Tibial nerve (tissue), 4 donors: ENCODE data around the gene GNG12. TPM values are rescaled to one million over a fixed set of nuclear protein-coding genes. Genes with fewer than 3 reads are reported as not detected.

Source experiments
- DNase-seq, 2 donors: peaks; one replicate each; pipeline ENCODE4 v3.0.0-alpha.2; 2019; ENCODE audit warnings: low spot score in 2 of 2
- H3K27ac ChIP-seq, 4 donors: fragments of 200-600 bp; sonication (generic) in 3 of 4; one replicate each; pipeline ENCODE4 v1.5.1; 2017 to 2019; ENCODE audit warnings: mild to moderate bottlenecking in 1 of 4
- H3K27me3 ChIP-seq, 2 donors: fragments of 200-600 bp; sonication (generic) in 1 of 2; one replicate each; pipeline versions ENCODE4 v1.5.1 to v1.6.0; 2017 to 2019
- H3K36me3 ChIP-seq, 3 donors: fragments of 200-600 bp; sonication (generic); one replicate each; pipeline ENCODE4 v1.5.1; 2018 to 2019
- H3K4me1 ChIP-seq, 4 donors: fragments of 200-600 bp; sonication (generic) in 3 of 4; one replicate each; pipeline ENCODE4 v1.5.1; 2017 to 2019
- H3K4me3 ChIP-seq, 4 donors: fragments of 200-600 bp; sonication (generic) in 3 of 4; one replicate each; pipeline ENCODE4 v1.5.1; 2017 to 2019; ENCODE audit warnings: mild to moderate bottlenecking in 1 of 4, moderate library complexity in 1 of 4
- H3K9me3 ChIP-seq, 4 donors: fragments of 200-600 bp; sonication (generic) in 3 of 4; one replicate each; pipeline ENCODE4 v1.5.1; 2017 to 2019
- EP300 ChIP-seq, 2 donors: sonication (generic); formaldehyde crosslinking; IDR thresholded peaks; one replicate each; pipeline ENCODE4 v1.6.1; 2017; ENCODE audit warnings: antibody characterized with exemption in 2 of 2, mild to moderate bottlenecking in 1 of 2
- POLR2A ChIP-seq, 2 donors: fragments of 450-650 bp; IDR thresholded peaks; one replicate each; pipeline ENCODE4 v1.6.1; 2017; ENCODE audit warnings: antibody characterized with exemption in 2 of 2, mild to moderate bottlenecking in 2 of 2, moderate library complexity in 2 of 2
- WGBS, 2 donors: methylation state at CpG; one replicate each; pipeline ENCODE4 v1.1.5; 2018; 5-methylcytosine and 5-hydroxymethylcytosine counted together
- total RNA-seq, 4 donors: library from RNA; depleted of rRNA; stranded (reverse); fragments of >200 nt; gene quantifications; one replicate each; pipeline ENCODE4 v1.1.0, GENCODE V29; 2016
- TF ChIP-seq, protein P1 (sequence below), 5 experiments: fragments of 200-600 bp in 3 of 5; fragments of 450-650 bp in 2 of 5; sonication (generic) in 3 of 5; IDR thresholded peaks; one replicate each; pipeline ENCODE4 v1.5.1; 2016 to 2019; ENCODE audit warnings: antibody characterized with exemption in 5 of 5, mild to moderate bottlenecking in 3 of 5, moderate library complexity in 2 of 5

GNG12 gene
- total RNA-seq, 4 donors from 2014 or later = 55.9 to 71.8 (median 68.4) TPM

DNA sequence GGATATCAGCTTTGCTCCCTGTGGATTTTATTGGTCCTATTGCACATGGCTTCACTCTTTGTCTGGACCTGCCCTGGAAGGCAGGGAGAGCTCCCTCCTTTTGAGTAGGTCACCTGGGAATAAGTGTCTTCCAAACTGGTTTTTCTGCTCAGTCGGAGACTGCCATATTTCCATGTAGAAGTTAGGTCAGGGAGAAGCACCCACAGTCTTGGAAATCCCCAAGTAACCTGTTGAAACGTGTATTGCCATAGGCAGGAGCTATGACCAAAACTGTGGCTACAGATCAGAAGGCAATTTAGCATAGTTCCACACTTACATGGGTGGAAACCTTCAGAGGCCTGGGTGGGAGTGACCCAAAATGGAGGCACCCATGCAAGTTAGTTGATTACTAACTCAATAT is 3.5 kb upstream of the GNG12 start:
- Histone ChIP-seq H3K27me3 (no peaks in the 10 kb centered on the region), H3K9me3 (no peaks in the 10 kb centered on the region), H3K27ac (peak overlapping the region in 1 of 4 donors; percentile 56), H3K36me3 (no peaks in the 10 kb centered on the region), H3K4me3 (no peak overlapping the region), H3K4me1 (peaks cover 0 to 40% (median 7%) of the 10 kb centered on the region in 4 donors)
- DNase-seq = no peak
- TF ChIP-seq, protein P1, sequence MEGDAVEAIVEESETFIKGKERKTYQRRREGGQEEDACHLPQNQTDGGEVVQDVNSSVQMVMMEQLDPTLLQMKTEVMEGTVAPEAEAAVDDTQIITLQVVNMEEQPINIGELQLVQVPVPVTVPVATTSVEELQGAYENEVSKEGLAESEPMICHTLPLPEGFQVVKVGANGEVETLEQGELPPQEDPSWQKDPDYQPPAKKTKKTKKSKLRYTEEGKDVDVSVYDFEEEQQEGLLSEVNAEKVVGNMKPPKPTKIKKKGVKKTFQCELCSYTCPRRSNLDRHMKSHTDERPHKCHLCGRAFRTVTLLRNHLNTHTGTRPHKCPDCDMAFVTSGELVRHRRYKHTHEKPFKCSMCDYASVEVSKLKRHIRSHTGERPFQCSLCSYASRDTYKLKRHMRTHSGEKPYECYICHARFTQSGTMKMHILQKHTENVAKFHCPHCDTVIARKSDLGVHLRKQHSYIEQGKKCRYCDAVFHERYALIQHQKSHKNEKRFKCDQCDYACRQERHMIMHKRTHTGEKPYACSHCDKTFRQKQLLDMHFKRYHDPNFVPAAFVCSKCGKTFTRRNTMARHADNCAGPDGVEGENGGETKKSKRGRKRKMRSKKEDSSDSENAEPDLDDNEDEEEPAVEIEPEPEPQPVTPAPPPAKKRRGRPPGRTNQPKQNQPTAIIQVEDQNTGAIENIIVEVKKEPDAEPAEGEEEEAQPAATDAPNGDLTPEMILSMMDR (IDR thresholded peaks at IDR 0.05) = no peak
- TF ChIP-seq EP300 (IDR thresholded peaks at IDR 0.05) (no peak), POLR2A (IDR thresholded peaks at IDR 0.05) (no peak)
- WGBS, 2 donors = 94 to 100% methylated on average over 2 of the region's 2 CpGs

- no peak for DNase-seq
- TF ChIP-seq POLR2A (IDR thresholded peaks at IDR 0.05) = no peak
- TF ChIP-seq EP300 (IDR thresholded peaks at IDR 0.05) = no peak
- TF ChIP-seq, protein P1 (IDR thresholded peaks at IDR 0.05) = no peak
- Histone ChIP-seq H3K27ac (peak overlapping the region in 1 of 4 donors; percentile 56), H3K27me3 (no peaks in the 10 kb centered on the region), H3K36me3 (no peaks in the 10 kb centered on the region), H3K4me3 (no peak overlapping the region), H3K9me3 (no peaks in the 10 kb centered on the region), H3K4me1 (peaks cover 0 to 43% (median 7%) of the 10 kb centered on the region in 4 donors)
- 38 to 46% methylated on average over 3 of the region's 3 CpGs for WGBS, 2 donors
These were observed 2.6 kb upstream of the GNG12 start for GRCh38 chr1:67835663-67836452.

DNA sequence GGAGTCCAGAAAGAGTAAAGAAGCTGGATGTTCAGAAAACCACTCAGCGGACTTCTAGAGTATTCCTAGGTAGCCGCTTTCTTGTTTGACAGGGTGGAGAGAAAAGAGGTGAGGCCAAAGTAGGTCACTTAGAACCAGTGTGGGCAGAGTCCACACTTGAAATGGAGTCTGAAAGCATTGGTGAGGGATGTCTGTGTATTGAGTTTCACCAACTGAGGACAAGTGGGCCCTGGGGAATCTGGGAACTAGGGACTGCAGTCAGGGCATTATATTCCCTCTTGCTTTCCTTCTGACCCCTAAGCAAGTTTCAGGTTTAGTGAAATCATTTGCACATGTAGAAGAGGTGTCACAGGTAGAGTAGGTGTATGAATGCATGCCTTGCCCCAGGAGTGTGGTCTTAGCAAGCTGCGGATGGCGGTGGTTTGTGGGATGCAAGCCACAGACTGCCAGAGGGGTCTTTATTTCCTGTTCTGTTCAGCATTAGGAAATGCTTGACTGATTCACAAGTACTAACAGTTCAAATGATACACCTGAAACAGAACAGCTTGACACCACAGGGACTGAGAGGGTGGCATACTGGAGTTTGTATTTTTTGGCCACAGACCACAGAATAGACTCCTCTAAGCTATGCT is 1.1 kb upstream of the GNG12 start:
- Histone ChIP-seq H3K4me3 (no peak overlapping the region), H3K27me3 (no peaks in the 10 kb centered on the region), H3K9me3 (no peaks in the 10 kb centered on the region), H3K27ac (peak overlapping the region in 1 of 4 donors; percentile 94), H3K36me3 (no peaks in the 10 kb centered on the region), H3K4me1 (peaks cover 0 to 41% (median 2%) of the 10 kb centered on the region in 4 donors)
- TF ChIP-seq POLR2A (IDR thresholded peaks at IDR 0.05) (no peak), EP300 (IDR thresholded peaks at IDR 0.05) (no peak)
- TF ChIP-seq, protein P1 (IDR thresholded peaks at IDR 0.05) = no peak
- DNase-seq = no peak
- 91 to 92% methylated on average over 4 of the region's 4 CpGs for WGBS, 2 donors

DNA sequence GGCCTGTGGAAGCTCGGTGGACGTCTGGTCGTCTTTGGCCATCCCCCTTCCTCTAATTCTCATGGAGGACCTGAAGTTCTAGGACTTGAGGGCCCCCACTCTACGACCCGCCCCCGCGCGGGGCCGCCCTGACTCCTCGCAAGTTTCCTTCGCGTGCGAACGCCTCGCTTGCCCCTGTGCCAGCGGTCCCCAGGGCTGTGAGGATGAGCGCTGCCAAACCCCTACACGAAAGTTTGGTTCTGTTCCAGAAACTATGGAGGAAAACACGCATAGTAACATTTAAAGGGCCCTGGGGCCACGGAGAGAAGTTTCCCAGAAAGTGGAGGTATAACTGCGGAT is 304 bp upstream of the GNG12 start:
- 6 to 14% methylated on average over 8 to 21 of the region's 21 CpGs for WGBS, 2 donors
- no peaks in the 10 kb centered on the region for H3K9me3 ChIP-seq
- peak overlapping the region; percentile 62 to 89 (median 76) for H3K4me3 ChIP-seq
- H3K27ac ChIP-seq = peak overlapping the region; percentile 83 to 94 (median 86)
- no peak for TF ChIP-seq POLR2A (IDR thresholded peaks at IDR 0.05)
- TF ChIP-seq, protein P1 (IDR thresholded peaks at IDR 0.05) = no peak
- no peak for TF ChIP-seq EP300 (IDR thresholded peaks at IDR 0.05)
- no peaks in the 10 kb centered on the region for H3K36me3 ChIP-seq
- H3K27me3 ChIP-seq = no peaks in the 10 kb centered on the region
- DNase-seq = no peak
- peaks cover 0 to 42% (median 0%) of the 10 kb centered on the region in 4 donors for H3K4me1 ChIP-seq
